ENCODE data around the gene SYN1. TPM values are rescaled to one million over a fixed set of nuclear protein-coding genes. Genes with fewer than 3 reads are reported as not detected.

Gene SYN1
- total and polyA plus RNA-seq, 8 donors, result 0.45 to 1.7 (median 1.5) TPM; not detected in 5

- no peak for DNase-seq
- Histone ChIP-seq H3K36me3 (peaks cover 17 to 71% (median 70%) of the 10 kb centered on the region in 4 donors), H3K4me1 (no peaks in the 10 kb centered on the region), H3K27me3 (no peaks in the 10 kb centered on the region), H3K27ac (no peak overlapping the region), H3K4me3 (no peak overlapping the region), H3K9me3 (peaks cover 0 to 30% (median 14%) of the 10 kb centered on the region in 4 donors)
- TF ChIP-seq POLR2AphosphoS5 (IDR thresholded peaks at IDR 0.05), result no peak
- TF ChIP-seq POLR2A (IDR thresholded peaks at IDR 0.05), result no peak
- TF ChIP-seq CTCF (IDR thresholded peaks at IDR 0.05), result no peak
- TF ChIP-seq EP300 (IDR thresholded peaks at IDR 0.05), result no peak
- intact Hi-C loops (cut with DNase I; ENCODE audit: low total_unique reads), result no loop called here
- 80 to 96% (median 93%) methylated on average over 5 to 14 of the region's 14 CpGs for WGBS, 5 donors
Observed at GRCh38 chrX:47638816-47639215, 19.2 kb upstream of the SYN1 start.

- Histone ChIP-seq H3K36me3 (peaks cover 17 to 71% (median 70%) of the 10 kb centered on the region in 4 donors), H3K27me3 (no peaks in the 10 kb centered on the region), H3K4me1 (no peaks in the 10 kb centered on the region), H3K9me3 (peaks cover 0 to 30% (median 14%) of the 10 kb centered on the region in 4 donors), H3K4me3 (peak overlapping the region; percentile 3 to 24 (median 20)), H3K27ac (no peak overlapping the region)
- 57 to 73% (median 59%) methylated on average over 14 to 31 of the region's 31 CpGs for WGBS, 5 donors
- intact Hi-C loops (cut with DNase I; ENCODE audit: low total_unique reads), result no loop called here
- DNase-seq, result peak; percentile 37 to 77
- TF ChIP-seq POLR2A (IDR thresholded peaks at IDR 0.05) (no peak), EP300 (IDR thresholded peaks at IDR 0.05) (no peak), CTCF (IDR thresholded peaks at IDR 0.05) (no peak), POLR2AphosphoS5 (IDR thresholded peaks at IDR 0.05) (no peak)
Observed at GRCh38 chrX:47637546-47638195, 18.0 kb upstream of the SYN1 start.

GRCh38 chrX:47634871-47635575 is 15.4 kb upstream of the SYN1 start:
- intact Hi-C loops (cut with DNase I; ENCODE audit: low total_unique reads), result no loop called here
- no peaks in the 10 kb centered on the region for H3K27me3 ChIP-seq
- peaks cover 16 to 56% (median 55%) of the 10 kb centered on the region in 4 donors for H3K36me3 ChIP-seq
- DNase-seq, result no peak
- no peak overlapping the region for H3K27ac ChIP-seq
- H3K4me1 ChIP-seq, result no peaks in the 10 kb centered on the region
- peaks cover 0 to 16% (median 8%) of the 10 kb centered on the region in 4 donors for H3K9me3 ChIP-seq
- no peak for TF ChIP-seq EP300 (IDR thresholded peaks at IDR 0.05)
- no peak for TF ChIP-seq POLR2AphosphoS5 (IDR thresholded peaks at IDR 0.05)
- TF ChIP-seq CTCF (IDR thresholded peaks at IDR 0.05), result no peak
- TF ChIP-seq POLR2A (IDR thresholded peaks at IDR 0.05), result no peak
- 80 to 88% (median 85%) methylated on average over 16 of the region's 16 CpGs for WGBS, 5 donors
- H3K4me3 ChIP-seq, result no peak overlapping the region

GRCh38 chrX:47633689-47634590 is 14.3 kb upstream of the SYN1 start:
- H3K36me3 ChIP-seq, result peaks cover 10 to 46% (median 44%) of the 10 kb centered on the region in 4 donors
- H3K9me3 ChIP-seq, result peaks cover 0 to 8% (median 2%) of the 10 kb centered on the region in 4 donors
- intact Hi-C loops (cut with DNase I; ENCODE audit: low total_unique reads), result no loop called here
- H3K4me3 ChIP-seq, result no peak overlapping the region
- 74 to 83% (median 78%) methylated on average over 14 of the region's 14 CpGs for WGBS, 5 donors
- H3K27me3 ChIP-seq, result no peaks in the 10 kb centered on the region
- no peak for TF ChIP-seq CTCF (IDR thresholded peaks at IDR 0.05)
- TF ChIP-seq POLR2AphosphoS5 (IDR thresholded peaks at IDR 0.05), result no peak
- no peak for TF ChIP-seq EP300 (IDR thresholded peaks at IDR 0.05)
- TF ChIP-seq POLR2A (IDR thresholded peaks at IDR 0.05), result no peak
- H3K4me1 ChIP-seq, result no peaks in the 10 kb centered on the region
- no peak overlapping the region for H3K27ac ChIP-seq
- no peak for DNase-seq
